ENCODE measurements around the gene SH3PXD2B.
"Not testable (repeated sequence)": the region's sequence is repeated elsewhere in the genome, so short reads cannot be mapped to it uniquely, and the experiment has no call there.

SH3PXD2B gene

GRCh38 chr5:172293745-172294342 lies 160.5 kb downstream of the SH3PXD2B start:
- no peak for DNase-seq

GRCh38 chr5:172293054-172293744 lies 161.1 kb downstream of the SH3PXD2B start:
- peak; percentile 10 to 70 (median 41) for DNase-seq

DNA sequence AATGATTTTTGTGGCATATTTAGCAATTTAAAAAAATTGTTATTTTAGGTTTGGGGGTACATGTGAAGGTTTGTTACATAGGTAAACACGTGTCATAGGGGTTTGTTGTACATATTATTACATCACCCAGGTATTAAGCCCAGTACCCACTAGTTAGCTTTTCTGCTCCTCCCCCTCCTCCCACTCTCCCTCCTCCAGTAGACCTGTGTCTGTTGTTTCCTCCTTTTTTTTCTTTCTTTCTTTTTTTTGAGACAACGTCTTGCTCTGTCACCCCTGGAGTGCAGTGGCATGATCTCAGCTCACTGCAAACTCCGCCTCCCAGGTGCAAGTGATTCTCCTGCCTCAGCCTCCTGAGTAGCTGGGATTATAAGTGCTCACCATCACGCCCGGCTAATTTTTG lies 162.5 kb downstream of the SH3PXD2B start:
- DNase-seq = not testable (repeated sequence)

- DNase-seq = no peak
These were observed 165.9 kb downstream of the SH3PXD2B start for GRCh38 chr5:172288465-172288864.

DNA sequence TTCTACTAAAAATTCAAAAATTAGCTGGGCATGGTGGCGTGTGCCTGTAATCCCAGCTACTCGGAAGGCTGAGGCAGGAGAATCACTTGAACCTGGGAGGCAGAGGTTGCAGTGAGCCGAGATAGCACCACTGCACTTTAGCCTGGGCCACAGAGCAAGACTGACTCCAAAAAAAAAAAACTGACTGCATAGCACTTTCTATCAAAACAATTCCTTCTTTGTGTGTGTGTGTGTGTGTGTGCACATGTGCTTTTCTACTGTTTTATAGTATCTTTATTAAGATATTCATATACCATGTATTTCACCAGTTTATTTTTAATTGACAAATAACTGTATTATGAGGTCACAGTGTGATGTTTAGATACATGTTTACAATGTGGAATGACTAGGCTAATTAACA lies 167.2 kb downstream of the SH3PXD2B start:
- not testable (repeated sequence) for DNase-seq

DNA sequence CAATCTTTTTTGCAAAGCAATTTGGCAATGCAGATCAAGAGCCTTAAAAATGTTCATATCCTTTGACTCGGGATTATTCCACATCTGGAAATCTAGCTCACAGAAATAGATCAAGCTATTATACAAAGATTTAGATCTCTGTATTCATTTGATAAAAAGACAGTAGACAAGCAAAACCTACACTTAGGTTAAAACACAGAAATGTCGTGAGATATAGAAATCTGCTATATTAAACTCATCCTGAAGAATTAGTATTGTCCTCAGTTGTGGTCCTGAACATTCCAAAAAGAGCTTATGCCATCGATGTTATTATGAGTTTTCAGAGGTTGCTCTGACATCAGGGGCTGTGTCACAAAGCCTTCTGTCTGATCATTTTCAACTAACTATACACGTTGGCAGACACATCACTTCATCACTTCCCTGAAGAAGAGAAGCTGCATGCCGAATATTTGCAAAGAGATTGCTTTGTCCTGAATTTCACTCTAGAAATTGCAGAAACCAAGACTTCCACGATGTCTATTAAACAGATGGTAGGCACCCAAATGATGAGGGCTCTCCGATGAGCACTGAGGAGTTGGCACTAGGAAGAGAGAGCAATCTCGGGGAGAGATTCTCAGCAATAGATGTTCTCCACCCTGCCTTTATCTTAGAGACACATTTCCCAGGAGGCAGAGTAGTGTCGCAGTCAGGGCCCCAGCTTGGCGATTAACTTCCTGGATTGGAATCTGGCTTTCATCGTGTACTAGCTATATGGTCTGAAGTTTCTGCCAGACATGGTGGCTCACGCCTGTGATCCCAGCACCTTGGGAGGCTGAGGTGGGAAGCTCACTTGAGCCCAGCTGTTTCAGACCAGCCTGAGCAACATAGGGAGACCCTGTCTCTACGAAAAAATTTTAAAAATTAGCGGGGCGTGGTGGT lies 168.8 kb downstream of the SH3PXD2B start:
- no peak for DNase-seq

GRCh38 chr5:172284611-172284980 lies 169.7 kb downstream of the SH3PXD2B start:
- peak in 1 of 5 donors; percentile 1 for DNase-seq

DNA sequence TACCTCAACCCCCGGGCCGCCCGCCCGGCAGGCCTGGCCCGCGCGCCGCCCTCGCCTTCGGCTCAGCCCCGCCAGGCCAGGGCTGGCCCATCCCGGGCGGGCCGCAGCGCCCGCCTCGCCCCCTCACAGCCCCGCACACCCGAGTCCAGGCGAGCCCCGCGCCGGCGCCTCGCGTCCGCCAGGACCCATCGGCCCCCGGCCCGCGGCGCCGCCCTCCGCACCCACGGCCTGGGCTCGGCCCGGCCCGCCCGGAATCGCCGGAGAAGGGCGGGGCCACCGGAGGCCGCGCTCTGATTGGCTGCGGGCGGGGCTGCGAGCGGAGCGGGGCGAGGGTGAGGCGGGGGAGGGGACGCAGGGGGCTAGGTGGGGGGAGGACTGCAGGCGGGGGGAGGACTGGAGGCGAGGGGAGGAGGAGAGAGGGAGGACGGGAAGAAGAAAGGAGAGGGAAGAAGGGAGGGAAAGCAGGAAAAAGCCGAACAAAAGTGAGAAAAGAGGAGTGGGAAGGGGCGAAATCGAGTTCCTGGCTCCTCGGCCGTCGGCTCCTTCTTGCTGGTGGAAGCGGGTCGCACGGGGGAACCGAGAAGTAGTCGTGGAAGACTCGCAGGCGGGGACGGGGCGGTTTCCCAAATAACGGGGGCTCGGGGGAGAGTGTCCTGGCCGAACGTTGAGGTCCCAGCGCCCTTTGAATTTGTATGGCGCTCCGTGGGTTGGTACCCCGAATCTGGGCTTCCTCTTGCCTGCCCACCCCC lies 170.3 kb downstream of the SH3PXD2B start:
- DNase-seq = peak; percentile 54 to 76 (median 62)

DNA sequence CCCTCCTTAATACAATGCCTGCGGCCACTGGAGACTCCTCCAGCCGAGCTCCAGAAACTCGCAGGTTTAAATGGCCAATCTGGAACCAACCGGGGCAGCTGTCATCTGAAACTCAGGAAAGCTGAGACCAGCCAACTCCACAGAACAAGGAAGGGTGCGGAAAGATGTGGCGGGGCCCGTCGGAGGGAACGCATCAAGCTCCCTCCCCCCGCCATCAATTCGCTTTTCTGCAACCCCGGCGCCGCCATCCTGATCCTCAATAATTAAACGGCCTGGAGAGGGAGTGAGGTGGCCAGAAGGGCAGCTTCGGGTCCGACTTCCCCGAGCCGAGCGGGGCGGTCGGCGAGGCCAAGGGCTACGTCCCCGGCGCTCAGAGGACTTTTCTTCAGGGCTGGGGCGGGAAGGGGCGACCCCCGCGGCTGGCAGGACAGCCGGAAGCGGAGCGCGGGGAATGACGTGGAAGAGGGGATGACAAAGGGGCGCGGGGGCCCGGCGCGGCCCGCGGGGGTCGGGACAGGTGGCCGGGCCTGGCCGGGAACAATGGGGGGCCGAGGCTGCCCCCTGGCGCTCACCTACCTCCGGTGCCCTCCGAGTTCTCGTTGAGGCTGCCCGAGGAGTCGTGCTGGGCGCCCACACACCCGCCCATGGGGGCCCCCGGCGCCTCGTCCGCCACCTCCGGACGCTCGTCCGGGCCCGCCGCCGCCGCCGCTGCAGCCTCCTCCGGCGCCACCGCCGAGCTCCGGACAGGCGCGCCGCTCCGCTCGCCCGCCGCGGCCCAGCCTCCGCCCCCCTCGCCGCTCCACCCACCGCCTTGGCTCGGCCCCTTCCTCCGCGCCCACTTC lies 171.1 kb downstream of the SH3PXD2B start, which contains the start of gene UBTD2:
UBTD2 (minus strand) TSS at position 745 of the 842 bp plus-strand sequence; CDS start at position 646, 99 bp downstream.
- peak; percentile 49 to 72 (median 60) for DNase-seq

DNA sequence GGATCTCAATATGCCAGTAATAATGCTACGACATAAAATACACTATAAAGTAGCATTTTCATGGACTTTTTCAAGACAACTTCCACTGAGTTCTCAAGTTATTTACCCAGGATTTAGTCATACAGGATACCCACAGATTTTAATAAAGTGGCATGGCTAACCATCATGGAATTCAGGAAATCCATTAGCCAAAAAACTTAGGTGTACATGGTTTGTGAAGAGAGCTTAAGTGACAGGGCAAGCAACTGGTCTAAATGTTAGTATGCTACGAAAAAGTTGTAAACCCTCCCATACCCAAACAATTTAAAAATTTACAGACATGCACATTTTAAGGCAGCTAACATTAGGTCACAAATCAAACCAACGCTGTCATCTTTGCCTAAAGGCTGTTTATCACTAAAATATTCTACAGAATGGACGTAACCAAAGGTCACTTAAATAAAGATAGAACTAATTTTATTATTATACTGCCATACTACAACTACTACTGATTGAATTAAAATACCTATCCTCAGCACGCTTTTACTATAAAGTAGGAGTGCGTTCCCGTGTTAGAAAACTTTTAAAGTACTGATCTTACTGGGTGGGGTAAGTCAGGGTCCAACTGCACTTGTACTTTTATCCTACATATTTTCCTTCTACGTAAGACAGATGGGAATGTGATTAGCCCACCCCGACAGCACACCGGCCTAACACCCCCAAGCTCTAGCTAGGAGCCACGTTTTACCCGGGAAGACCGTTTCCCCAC lies 171.9 kb downstream of the SH3PXD2B start:
- DNase-seq = no peak

- no peak for DNase-seq
These were observed 173.0 kb downstream of the SH3PXD2B start for GRCh38 chr5:172281346-172281745.

DNA sequence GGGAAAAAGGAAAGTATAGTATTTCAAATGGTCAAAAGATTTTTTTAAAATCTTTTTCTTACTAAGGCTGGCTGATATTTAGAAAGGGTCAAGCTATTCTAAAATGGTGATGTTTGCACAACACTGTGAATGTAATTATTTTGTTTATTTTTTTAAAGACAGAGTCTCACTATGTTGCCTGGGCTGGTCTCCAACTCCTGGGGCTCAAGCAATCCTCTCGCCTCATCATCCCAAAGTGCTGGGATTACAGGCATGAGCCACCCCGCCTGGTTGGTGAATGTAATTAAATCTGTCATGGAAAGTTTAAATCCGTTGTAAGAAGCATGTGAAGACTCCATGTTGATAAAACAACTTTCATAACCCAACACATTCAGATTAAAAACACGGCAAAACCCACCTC lies 173.4 kb downstream of the SH3PXD2B start:
- DNase-seq = no peak

DNA sequence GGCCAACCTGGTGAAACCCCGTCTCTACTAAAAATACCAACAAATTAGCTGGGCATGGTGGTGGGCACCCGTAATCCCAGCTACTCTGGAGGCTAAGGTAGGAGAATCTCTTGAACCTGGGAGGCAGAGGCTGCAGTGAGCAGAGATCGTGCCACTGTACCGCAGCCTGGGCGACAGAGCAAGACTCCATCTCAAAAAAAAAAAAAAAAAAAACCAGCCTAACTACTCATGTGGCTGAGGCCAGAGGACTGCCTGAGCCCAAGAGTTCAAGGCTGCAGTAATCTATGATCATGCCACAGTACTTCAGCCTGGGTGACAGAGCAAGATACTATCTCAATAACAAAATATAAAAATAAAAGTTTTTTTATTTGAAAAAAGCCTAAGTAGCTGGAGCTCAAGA lies 174.0 kb downstream of the SH3PXD2B start:
- no peak for DNase-seq

GRCh38 chr5:172278356-172278755 lies 176.0 kb downstream of the SH3PXD2B start:
- DNase-seq = no peak

DNA sequence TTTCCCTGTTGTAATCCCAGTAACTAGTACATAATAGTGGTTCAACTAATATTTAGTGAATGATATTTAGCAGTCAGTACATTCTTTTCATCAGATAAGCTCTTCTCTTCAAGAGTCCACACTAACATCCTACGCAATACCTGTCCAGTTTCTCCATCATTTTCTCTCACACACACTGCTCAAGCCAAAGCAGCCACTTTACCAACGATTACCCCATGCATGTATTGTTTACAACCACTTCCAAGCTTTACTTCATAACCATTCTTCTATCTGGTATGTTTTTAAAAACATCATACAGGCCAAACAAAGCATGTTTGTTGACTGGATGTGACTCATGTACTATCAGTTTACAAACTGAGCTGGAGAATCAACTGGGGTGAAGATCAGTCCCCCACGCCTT lies 178.1 kb downstream of the SH3PXD2B start:
- no peak for DNase-seq

Measured in T-helper 1 cell (primary cell).